Measurements from ENCODE around the gene CCDC13.

The CCDC13 gene

DNA sequence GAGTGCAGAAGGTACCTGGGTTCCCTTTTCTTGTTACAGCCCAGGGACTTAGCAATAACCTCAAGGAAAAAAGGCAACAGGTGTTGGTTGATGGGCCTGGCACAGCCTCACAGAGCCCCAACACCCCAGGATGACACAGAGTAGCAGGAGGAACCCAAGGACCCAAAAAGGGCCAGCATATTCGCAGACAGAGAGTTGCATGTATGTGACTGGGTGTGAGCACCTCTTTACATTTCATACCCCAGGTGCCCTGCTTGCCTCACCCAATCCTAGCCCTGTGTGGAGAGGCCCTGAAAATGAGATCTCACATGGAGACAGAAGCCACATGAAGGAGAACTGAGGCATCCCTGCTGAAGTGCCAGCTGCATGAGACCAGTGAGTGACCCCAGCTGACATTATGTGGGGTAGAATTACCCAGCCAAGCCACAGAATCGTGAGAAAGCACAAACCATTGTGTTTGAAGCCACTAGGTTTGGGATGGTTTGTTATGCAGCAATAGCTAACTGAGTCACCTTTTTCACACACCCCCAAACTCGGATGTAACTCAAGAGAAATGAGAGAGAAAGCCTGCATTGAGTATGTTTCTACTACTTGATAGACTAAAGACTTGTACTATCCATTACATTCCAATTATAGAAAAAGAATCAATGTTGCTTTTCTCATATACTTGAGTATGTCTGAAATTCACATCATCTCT, 44.2 kb downstream of the CCDC13 start:
- ChIA-PET CTCF (no interaction called here), POLR2A (ENCODE audit: low non-redundant PET) (no interaction called here)
- no peak overlapping the region for H3K27ac ChIP-seq
- no peak for DNase-seq (ENCODE audit: low spot score)
- TF ChIP-seq, protein P1, sequence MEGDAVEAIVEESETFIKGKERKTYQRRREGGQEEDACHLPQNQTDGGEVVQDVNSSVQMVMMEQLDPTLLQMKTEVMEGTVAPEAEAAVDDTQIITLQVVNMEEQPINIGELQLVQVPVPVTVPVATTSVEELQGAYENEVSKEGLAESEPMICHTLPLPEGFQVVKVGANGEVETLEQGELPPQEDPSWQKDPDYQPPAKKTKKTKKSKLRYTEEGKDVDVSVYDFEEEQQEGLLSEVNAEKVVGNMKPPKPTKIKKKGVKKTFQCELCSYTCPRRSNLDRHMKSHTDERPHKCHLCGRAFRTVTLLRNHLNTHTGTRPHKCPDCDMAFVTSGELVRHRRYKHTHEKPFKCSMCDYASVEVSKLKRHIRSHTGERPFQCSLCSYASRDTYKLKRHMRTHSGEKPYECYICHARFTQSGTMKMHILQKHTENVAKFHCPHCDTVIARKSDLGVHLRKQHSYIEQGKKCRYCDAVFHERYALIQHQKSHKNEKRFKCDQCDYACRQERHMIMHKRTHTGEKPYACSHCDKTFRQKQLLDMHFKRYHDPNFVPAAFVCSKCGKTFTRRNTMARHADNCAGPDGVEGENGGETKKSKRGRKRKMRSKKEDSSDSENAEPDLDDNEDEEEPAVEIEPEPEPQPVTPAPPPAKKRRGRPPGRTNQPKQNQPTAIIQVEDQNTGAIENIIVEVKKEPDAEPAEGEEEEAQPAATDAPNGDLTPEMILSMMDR (conservative IDR thresholded peaks at IDR 0.05; ENCODE audit: low read depth) = no peak

GRCh38 chr3:42728056-42728455, 45.0 kb downstream of the CCDC13 start:
- no peak for DNase-seq (ENCODE audit: low spot score)
- H3K27ac ChIP-seq = no peak overlapping the region
- CTCF ChIA-PET = no interaction called here
- POLR2A ChIA-PET (ENCODE audit: low non-redundant PET) = no interaction called here
- TF ChIP-seq, protein P1 (conservative IDR thresholded peaks at IDR 0.05; ENCODE audit: low read depth) = no peak

DNA sequence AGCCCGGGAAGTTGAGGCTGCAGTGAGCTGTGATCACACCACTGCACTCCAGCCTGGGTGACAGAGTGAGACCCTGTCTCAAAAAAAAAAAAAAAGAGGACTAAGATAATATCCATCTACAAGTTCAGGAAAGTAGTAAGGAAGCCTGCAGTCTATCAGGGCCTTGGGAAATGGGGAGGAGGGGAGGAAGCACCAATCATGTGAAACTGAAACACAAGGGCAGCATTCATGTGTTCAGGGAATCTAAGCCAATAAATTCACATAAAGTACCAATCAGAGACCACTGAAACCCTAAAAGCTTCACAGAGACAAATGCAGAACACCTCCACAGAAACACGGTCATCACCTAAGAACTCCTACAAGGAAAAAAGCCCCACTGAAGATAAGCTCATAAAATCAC, 47.6 kb downstream of the CCDC13 start:
- ChIA-PET POLR2A (ENCODE audit: low non-redundant PET) (no interaction called here), CTCF (interaction anchor here (0.6 kb wide), 2 partner anchors 91 to 435 kb away, joined by 3 read pairs; no protein-coding TSS in a partner anchor)
- H3K27ac ChIP-seq = no peak overlapping the region
- no peak for DNase-seq (ENCODE audit: low spot score)
- TF ChIP-seq, protein P1 (conservative IDR thresholded peaks at IDR 0.05; ENCODE audit: low read depth) = no peak

DNA sequence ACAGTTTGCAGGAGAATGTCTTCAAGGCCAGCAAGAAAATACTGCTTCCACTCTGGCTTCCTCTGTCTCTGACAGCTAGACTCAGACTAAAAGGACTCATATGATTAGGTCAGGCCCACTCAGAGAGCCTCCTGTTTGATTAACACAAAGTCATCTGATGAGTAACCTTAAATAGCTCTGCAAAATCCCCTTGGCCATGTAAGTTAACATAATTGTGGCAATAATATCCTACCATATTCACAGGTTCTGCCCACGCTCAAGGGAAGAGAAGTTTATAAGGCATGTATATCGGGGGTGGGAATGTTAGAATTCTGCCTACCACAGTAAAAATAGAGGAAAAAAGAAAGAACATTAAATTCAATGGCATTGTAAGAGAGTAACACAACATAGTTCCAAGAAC, 49.8 kb downstream of the CCDC13 start:
- POLR2A ChIA-PET (ENCODE audit: low non-redundant PET) = no interaction called here
- CTCF ChIA-PET = interaction anchor here (0.6 kb wide), 2 partner anchors 14 to 62 kb away, joined by 4 to 6 read pairs; no protein-coding TSS in a partner anchor
- DNase-seq (ENCODE audit: low spot score) = no peak
- H3K27ac ChIP-seq = no peak overlapping the region
- TF ChIP-seq, protein P1 (conservative IDR thresholded peaks at IDR 0.05; ENCODE audit: low read depth) = no peak
